H1 (cell line): ENCODE results near the gene FAM76B. TPM values are rescaled to one million over a fixed set of nuclear protein-coding genes. Genes with fewer than 3 reads are reported as not detected.

ENCODE experiments used
- CTCF ChIA-PET: fragments of 300-600 bp; sonication (Branson Sonifier 250); formaldehyde crosslinking; loops from one replicate; lab custom pipeline; 2021; ENCODE audit not compliant: partially characterized antibody; lab: Charles Lee
- POLR2A ChIA-PET: fragments of 300-600 bp; sonication (Branson Sonifier 250); formaldehyde crosslinking; loops from one replicate; lab custom pipeline; 2021; ENCODE audit warnings: inconsistent platforms; ENCODE audit not compliant: partially characterized antibody; lab: Charles Lee
- DNase-seq, 2 experiments: peaks; one replicate each; pipeline versions ENCODE4 v3.0.0 to v3.0.0-alpha.2; 2010 to 2022; ENCODE audit warnings: low spot score in 2 of 2, low read depth in 1 of 2, mixed read lengths in 1 of 2
- FAIRE-seq: peaks from 2 replicates; lab custom pipeline; 2011; peaks lifted over from hg19 to GRCh38; lab: Jason Lieb, UNC
- H2AFZ ChIP-seq: 2 replicates; pipeline ENCODE4 v1.8.1; 2012; ENCODE audit warnings: low read length, inconsistent platforms
- H2AK5ac ChIP-seq: 2 replicates; pipeline ENCODE4 v1.6.1; 2013; ENCODE audit warnings: low read depth, low read length
- H2BK120ac ChIP-seq: replicated peaks from 2 replicates; pipeline ENCODE3; 2013; ENCODE audit warnings: low read depth, low read length, inconsistent platforms
- H2BK12ac ChIP-seq: 2 replicates; pipeline ENCODE4 v1.6.1; 2013; ENCODE audit warnings: low read depth, low read length
- H2BK15ac ChIP-seq: 2 replicates; pipeline ENCODE4 v1.6.1; 2013; ENCODE audit warnings: low read length
- H2BK20ac ChIP-seq: 2 replicates; pipeline ENCODE4 v1.6.1; 2013; ENCODE audit warnings: low read length
- H2BK5ac ChIP-seq: 2 replicates; pipeline ENCODE4 v1.6.1; 2013; ENCODE audit warnings: low read depth, low read length
- H3K14ac ChIP-seq: 2 replicates; pipeline ENCODE4 v1.6.1; 2013; ENCODE audit warnings: inconsistent platforms; ENCODE audit not compliant: insufficient read length
- H3K18ac ChIP-seq: 2 replicates; pipeline ENCODE4 v1.6.1; 2013; ENCODE audit warnings: low read length; ENCODE audit errors: extremely low read depth
- H3K23ac ChIP-seq: 2 replicates; pipeline ENCODE4 v1.6.1; 2013; ENCODE audit warnings: inconsistent platforms; ENCODE audit not compliant: insufficient read length
- H3K23me2 ChIP-seq: 2 replicates; pipeline ENCODE4 v1.6.1; 2013; ENCODE audit warnings: low read depth, low read length
- H3K27ac ChIP-seq: 2 replicates; pipeline ENCODE4 v1.6.1; 2011; ENCODE audit warnings: low read depth, low read length, inconsistent platforms
- H3K27me3 ChIP-seq, 4 experiments: replicated peaks in 1 of 4; 1 replicate in 1 of 4; 2 replicates in 3 of 4; pipeline versions ENCODE4 v1.6.1 to v1.8.1; 2011 to 2013; ENCODE audit warnings: low read length in 3 of 4, mild to moderate bottlenecking in 3 of 4, inconsistent platforms in 2 of 4, mixed read lengths in 2 of 4, moderate library complexity in 1 of 4; ENCODE audit not compliant: control insufficient read depth in 3 of 4, insufficient read depth in 3 of 4; ENCODE audit errors: extremely low read depth in 1 of 4
- H3K36me3 ChIP-seq, 4 experiments: 2 replicates each; pipeline versions ENCODE4 v1.6.1 to v1.8.1; 2011 to 2013; ENCODE audit warnings: mild to moderate bottlenecking in 4 of 4, low read length in 3 of 4, moderate library complexity in 2 of 4, control low read depth in 1 of 4, inconsistent platforms in 1 of 4; ENCODE audit not compliant: insufficient read depth in 4 of 4, control insufficient read depth in 2 of 4
- H3K4ac ChIP-seq: replicated peaks from 2 replicates; pipeline ENCODE3; 2013; ENCODE audit warnings: low read length, low read depth, mixed read lengths, inconsistent platforms; ENCODE audit not compliant: insufficient read length
- H3K4me1 ChIP-seq, 4 experiments: replicated peaks in 1 of 4; 1 replicate in 1 of 4; 2 replicates in 3 of 4; pipeline versions ENCODE4 v1.6.1 to v1.8.1; 2011 to 2013; ENCODE audit warnings: low read length in 3 of 4, inconsistent platforms in 2 of 4, mixed read lengths in 1 of 4; ENCODE audit not compliant: insufficient read depth in 4 of 4, control insufficient read depth in 3 of 4
- H3K4me2 ChIP-seq, 2 experiments: 2 replicates each; pipeline versions ENCODE4 v1.6.1 to v1.8.1; 2011 to 2013; ENCODE audit warnings: low read depth in 2 of 2, low read length in 2 of 2, control low read depth in 1 of 2, inconsistent platforms in 1 of 2, mild to moderate bottlenecking in 1 of 2; ENCODE audit not compliant: insufficient read depth in 1 of 2
- H3K4me3 ChIP-seq, 4 experiments: fragments of 200-600, 300-600 bp in 1 of 4; sonication (generic), shearing (Covaris generic), sonication (Bioruptor Twin) in 1 of 4; 2 replicates each; pipeline versions ENCODE4 v1.5.1 to v1.8.1; 2011 to 2016; ENCODE audit warnings: low read length in 4 of 4, low read depth in 3 of 4, control low read depth in 2 of 4, inconsistent platforms in 2 of 4, mild to moderate bottlenecking in 2 of 4, mixed read lengths in 1 of 4, moderate library complexity in 1 of 4; ENCODE audit not compliant: insufficient read depth in 2 of 4; ENCODE audit errors: extremely low read depth in 1 of 4
- H3K56ac ChIP-seq: replicated peaks from 2 replicates; pipeline ENCODE3; 2013; ENCODE audit warnings: low read depth, mild to moderate bottlenecking, mixed read lengths, low read length, inconsistent platforms; ENCODE audit not compliant: insufficient read length
- H3K79me1 ChIP-seq: 2 replicates; pipeline ENCODE4 v1.6.1; 2013; ENCODE audit warnings: low read depth, low read length, control low read depth
- H3K79me2 ChIP-seq, 2 experiments: 2 replicates each; pipeline versions ENCODE4 v1.6.1 to v1.8.1; 2012 to 2013; ENCODE audit warnings: low read length in 2 of 2, mild to moderate bottlenecking in 2 of 2, inconsistent platforms in 1 of 2; ENCODE audit not compliant: insufficient read depth in 2 of 2, control insufficient read depth in 1 of 2
- H3K9ac ChIP-seq, 4 experiments: replicated peaks in 1 of 4; 1 replicate in 1 of 4; 2 replicates in 3 of 4; pipeline versions ENCODE4 v1.6.1 to v1.8.1; 2011 to 2013; ENCODE audit warnings: low read depth in 3 of 4, low read length in 3 of 4, control low read depth in 2 of 4, mild to moderate bottlenecking in 2 of 4, moderate library complexity in 2 of 4, inconsistent platforms in 1 of 4; ENCODE audit errors: extremely low read depth in 1 of 4
- H3K9me3 ChIP-seq, 2 experiments: 2 replicates each; pipeline versions ENCODE4 v1.6.1 to v1.8.1; 2012 to 2013; ENCODE audit warnings: mild to moderate bottlenecking in 2 of 2, moderate library complexity in 2 of 2, control low read depth in 1 of 2, inconsistent platforms in 1 of 2, low read depth in 1 of 2, low read length in 1 of 2, mixed read lengths in 1 of 2; ENCODE audit not compliant: insufficient read depth in 2 of 2
- H4K20me1 ChIP-seq, 2 experiments: replicated peaks in 1 of 2; 2 replicates each; pipeline versions ENCODE3 to v1.8.1; 2011 to 2013; ENCODE audit warnings: inconsistent platforms in 2 of 2, low read length in 2 of 2, mild to moderate bottlenecking in 1 of 2; ENCODE audit not compliant: insufficient read depth in 2 of 2, control insufficient read depth in 1 of 2
- H4K5ac ChIP-seq: 2 replicates; pipeline ENCODE4 v1.6.1; 2013; ENCODE audit warnings: low read length, low read depth, mixed read lengths, inconsistent platforms; ENCODE audit not compliant: insufficient read length
- H4K8ac ChIP-seq: 2 replicates; pipeline ENCODE4 v1.8.0; 2013; ENCODE audit warnings: mild to moderate bottlenecking, moderate library complexity, low read length, inconsistent platforms; ENCODE audit not compliant: insufficient read depth; ENCODE audit errors: extremely low read depth
- H4K91ac ChIP-seq: replicated peaks from 2 replicates; pipeline ENCODE3; 2013; ENCODE audit warnings: low read length, mixed read lengths, inconsistent platforms; ENCODE audit not compliant: insufficient read length
- CTBP2 ChIP-seq: IDR thresholded peaks from 2 replicates; pipeline ENCODE4 v1.7.0; 2011; ENCODE audit warnings: borderline replicate concordance, mild to moderate bottlenecking, moderate library complexity, mixed read lengths, low read length; ENCODE audit not compliant: insufficient read depth, insufficient read length
- KDM1A ChIP-seq: fragments of 200-600, 300-600 bp; sonication (generic); IDR thresholded peaks from 2 replicates; pipeline ENCODE4 v1.7.1; 2016; ENCODE audit warnings: mild to moderate bottlenecking, low read length, borderline replicate concordance
- POU5F1 ChIP-seq: IDR thresholded peaks from 2 replicates; pipeline ENCODE4 v1.6.1; 2011; ENCODE audit warnings: low read depth, mild to moderate bottlenecking, low read length, moderate library complexity
- SIN3A ChIP-seq, 2 experiments: IDR thresholded peaks in 1 of 2; conservative IDR thresholded peaks in 1 of 2; 2 replicates each; pipeline ENCODE4 v1.6.1; 2011 to 2012; ENCODE audit warnings: low read length in 2 of 2, improper control_type of control experiment in 1 of 2, low read depth in 1 of 2, mild to moderate bottlenecking in 1 of 2
- WGBS, 2 experiments: shearing (Covaris generic) in 1 of 2; methylation state at CpG; one replicate each; pipeline versions ENCODE4 v1.1.6 to v1.1.7; 2013 to 2015; ENCODE audit warnings: low lambda C conversion rate in 2 of 2, mixed read lengths in 2 of 2, inconsistent platforms in 1 of 2, low coverage in 1 of 2, missing lambda C conversion rate in 1 of 2; ENCODE audit not compliant: insufficient replicate concordance in 2 of 2, insufficient coverage in 1 of 2, insufficient read length in 1 of 2; ENCODE audit errors: extremely low coverage in 1 of 2, missing lambda C conversion rate in 1 of 2; 5-methylcytosine and 5-hydroxymethylcytosine counted together
- polyA plus RNA-seq, 7 experiments: library from polyadenylated mRNA; depleted of rRNA in 3 of 7; stranded (reverse) in 5 of 7; unstranded in 2 of 7; fragments of >200 nt in 5 of 7; fragments of 200-250 nt in 2 of 7; gene quantifications; 1 replicate in 5 of 7; 2 replicates in 1 of 7; 4 replicates in 1 of 7; pipeline versions ENCODE4 v1.2.1 to v1.2.3, GENCODE V29; 2011 to 2013; ENCODE audit warnings: missing spikeins in 2 of 7, mixed read lengths in 2 of 7
- total RNA-seq: library from RNA; stranded (reverse); fragmentation: NEBNext Ultra II Directional; extraction: Animal tissue kit (Norgen Biotek cat#: 25700); gene quantifications from 2 replicates; pipeline ENCODE4 v1.2.1, GENCODE V29; 2021
- TF ChIP-seq, protein P1 (sequence below): IDR thresholded peaks from 2 replicates; pipeline ENCODE4 v1.6.1; 2012; ENCODE audit warnings: inconsistent platforms

FAM76B gene
- total and polyA plus RNA-seq, 2 of the 8 experiments (the other 6 are each of a cell fraction or from before 2014, with no cell fraction given), result 11.0 to 22.3 TPM

DNA sequence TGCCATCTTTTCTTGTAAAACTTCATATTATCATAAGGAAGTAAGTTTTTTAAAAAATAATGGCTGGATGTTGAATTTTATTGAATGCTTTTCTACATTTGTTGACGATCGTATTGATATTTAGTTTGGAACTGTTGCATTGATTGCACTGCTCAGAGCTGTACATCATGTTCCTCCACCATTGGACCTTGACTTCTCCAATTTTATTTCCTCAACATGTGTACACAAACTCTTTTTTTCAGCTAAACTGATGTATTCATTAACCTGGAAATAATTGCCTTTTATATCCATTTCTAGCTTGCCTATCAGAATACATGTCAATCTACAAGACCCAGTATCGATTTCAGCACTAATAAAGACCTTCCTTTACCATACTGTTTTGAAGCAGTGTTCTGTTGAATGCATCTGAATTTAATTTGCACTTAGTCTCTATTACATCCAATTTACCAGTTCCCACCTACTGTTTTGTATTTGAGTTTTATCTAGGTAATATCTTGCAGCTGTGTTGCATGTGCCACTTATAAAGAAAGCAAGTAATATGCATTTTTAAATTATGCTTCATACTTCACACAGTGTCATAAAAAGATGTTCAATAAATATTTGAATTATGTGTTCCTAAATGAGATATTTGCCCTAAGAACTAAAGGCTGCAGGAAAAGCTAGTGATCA lies 6.2 kb upstream of the FAM76B start:
- H4K91ac ChIP-seq, result no peak overlapping the region
- peaks cover 6% of the 10 kb centered on the region; the same call in 1 of the 2 replicates for H3K79me1 ChIP-seq
- H4K8ac ChIP-seq, result no peak overlapping the region
- peaks cover 0 to 5% (median 0%) of the 10 kb centered on the region in 4 experiments; a peak in 1 of 7 replicates for H3K4me1 ChIP-seq
- H3K36me3 ChIP-seq, result peaks cover 0 to 14% (median 10%) of the 10 kb centered on the region in 4 experiments; a peak in 4 of 8 replicates
- ChIA-PET POLR2A (interaction anchor here (0.6 kb wide), 1 partner anchor 9 kb away, joined by 4 read pairs; no protein-coding TSS in a partner anchor), CTCF (interaction anchor here (0.7 kb wide), 1 partner anchor 32 kb away, joined by 3 read pairs; no protein-coding TSS in a partner anchor)
- H3K4ac ChIP-seq, result no peak overlapping the region
- no peak overlapping the region for H3K18ac ChIP-seq
- H3K79me2 ChIP-seq, result peaks cover 18 to 87% of the 10 kb centered on the region in 2 experiments
- peaks cover 2 to 9% of the 10 kb centered on the region in 2 experiments for H4K20me1 ChIP-seq
- H2BK120ac ChIP-seq, result no peak overlapping the region
- no peak overlapping the region for H2BK5ac ChIP-seq
- no peak overlapping the region for H2BK12ac ChIP-seq
- no peaks in the 10 kb centered on the region for H3K27me3 ChIP-seq
- no peak overlapping the region for H3K14ac ChIP-seq
- H3K4me2 ChIP-seq, result no peak overlapping the region
- H3K56ac ChIP-seq, result no peak overlapping the region
- H3K23me2 ChIP-seq, result peaks cover 4% of the 10 kb centered on the region
- FAIRE-seq (no peak), DNase-seq (no peak)
- no peak overlapping the region for H3K9ac ChIP-seq
- no peak overlapping the region for H2BK15ac ChIP-seq
- H3K23ac ChIP-seq, result no peak overlapping the region
- H2AFZ ChIP-seq, result no peak overlapping the region
- no peaks in the 10 kb centered on the region for H3K9me3 ChIP-seq
- H3K27ac ChIP-seq, result no peak overlapping the region
- H2AK5ac ChIP-seq, result no peak overlapping the region
- H4K5ac ChIP-seq, result no peak overlapping the region
- H2BK20ac ChIP-seq, result no peak overlapping the region
- H3K4me3 ChIP-seq, result no peak overlapping the region
- WGBS, 2 experiments, result 93% methylated on average over 3 of the region's 3 CpGs; no CpG with 5 or more reads in 1 of the 2 experiments
- TF ChIP-seq KDM1A, result no peak
- TF ChIP-seq POU5F1, result no peak
- TF ChIP-seq, protein P1, sequence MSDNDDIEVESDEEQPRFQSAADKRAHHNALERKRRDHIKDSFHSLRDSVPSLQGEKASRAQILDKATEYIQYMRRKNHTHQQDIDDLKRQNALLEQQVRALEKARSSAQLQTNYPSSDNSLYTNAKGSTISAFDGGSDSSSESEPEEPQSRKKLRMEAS, result no peak
- no peak for TF ChIP-seq CTBP2
- TF ChIP-seq SIN3A (conservative IDR thresholded peaks at IDR 0.05 in 1 of 2, IDR thresholded peaks at IDR 0.05 in 1 of 2; ENCODE audit: low read depth in 1 of 2, low read length in 2 of 2), result no peak
